ENCODE results near the gene PLEKHM3.

DNA sequence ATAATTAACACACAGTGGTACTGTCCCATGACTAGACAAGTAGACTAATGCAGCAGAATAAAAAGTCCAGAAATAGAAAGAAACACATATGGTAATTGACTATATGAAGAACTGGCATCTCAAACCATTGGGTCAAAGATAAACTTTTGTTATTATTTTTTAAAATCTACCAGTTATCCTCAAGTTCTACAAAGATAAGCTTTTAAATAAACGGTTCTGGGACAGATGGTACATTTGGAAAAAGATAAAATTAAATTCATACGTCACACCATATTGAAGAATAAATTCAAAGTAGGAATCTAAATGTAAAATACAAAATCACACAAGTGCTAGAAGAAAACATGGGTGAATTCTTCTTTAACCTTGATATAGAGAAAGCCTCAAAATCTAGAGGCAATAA is 37.6 kb upstream of the PLEKHM3 start:
- TF ChIP-seq CTCF (IDR thresholded peaks at IDR 0.05; ENCODE audit: low read depth, low read length, missing input control), result no peak
- TF ChIP-seq TAF1 (conservative IDR thresholded peaks at IDR 0.05), result no peak
- no peak for TF ChIP-seq SP1 (IDR thresholded peaks at IDR 0.05)
- no peak for TF ChIP-seq GABPA (IDR thresholded peaks at IDR 0.05 in 1 of 2, conservative IDR thresholded peaks at IDR 0.05 in 1 of 2)
- no peak for TF ChIP-seq JUND (IDR thresholded peaks at IDR 0.05)
- no peak for TF ChIP-seq YY1 (IDR thresholded peaks at IDR 0.05)
- TF ChIP-seq RAD21 (IDR thresholded peaks at IDR 0.05), result no peak

Measured in liver (tissue), 3 donors.